WERI-Rb-1 (cell line): ENCODE results near the gene AATF.

Experiments used
- DNase-seq: peaks from one replicate; pipeline ENCODE4 v3.0.0-alpha.2; 2020
- H3K27ac ChIP-seq: fragments of 250-450 bp; sonication (Bioruptor Pico); 2 replicates; pipeline ENCODE4 v1.5.1; 2020; ENCODE audit warnings: mild to moderate bottlenecking, moderate library complexity
- H3K27me3 ChIP-seq: fragments of 250-450 bp; sonication (Bioruptor Pico); 2 replicates; pipeline ENCODE4 v1.5.1; 2021; ENCODE audit warnings: mild to moderate bottlenecking, low read depth, moderate library complexity; ENCODE audit not compliant: insufficient read depth, severe bottlenecking
- H3K36me3 ChIP-seq: fragments of 250-450 bp; sonication (Bioruptor Pico); 2 replicates; pipeline ENCODE4 v1.5.1; 2020; ENCODE audit warnings: mild to moderate bottlenecking, moderate library complexity
- H3K4me3 ChIP-seq: 2 replicates; pipeline ENCODE4 v1.5.1; 2011; ENCODE audit warnings: low read depth, mild to moderate bottlenecking, control low read depth, low read length
- H3K9me3 ChIP-seq: fragments of 250-450 bp; sonication (Bioruptor Pico); 2 replicates; pipeline ENCODE4 v1.5.1; 2021; ENCODE audit warnings: mild to moderate bottlenecking, moderate library complexity; ENCODE audit not compliant: severe bottlenecking
- TF ChIP-seq, protein P1 (sequence below): IDR thresholded peaks from 2 replicates; pipeline ENCODE4 v1.5.1; 2011; ENCODE audit warnings: low read depth, mild to moderate bottlenecking, control low read depth, inconsistent platforms, low read length

The AATF gene

DNA sequence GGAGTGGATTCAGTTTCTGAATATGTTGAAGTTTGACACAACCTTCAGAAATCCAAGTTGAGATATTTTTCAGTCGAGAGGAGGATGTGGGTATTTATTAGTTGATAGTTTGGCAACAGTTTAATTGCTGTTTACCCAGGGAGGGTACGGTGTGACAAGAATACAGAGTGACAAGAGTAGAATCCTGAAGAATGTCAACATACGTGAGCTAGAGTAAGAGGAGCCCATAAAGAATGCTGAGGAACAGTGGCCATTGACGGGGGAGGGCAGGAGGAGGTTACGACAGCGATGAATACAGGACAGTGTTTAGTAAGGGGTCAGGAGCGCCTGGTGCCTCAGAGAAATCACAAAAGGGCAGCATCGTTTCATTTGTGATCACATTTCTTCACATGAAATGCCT lies 76.5 kb downstream of the AATF start:
- H3K4me3 ChIP-seq = no peak overlapping the region
- no peaks in the 10 kb centered on the region for H3K36me3 ChIP-seq
- TF ChIP-seq, protein P1, sequence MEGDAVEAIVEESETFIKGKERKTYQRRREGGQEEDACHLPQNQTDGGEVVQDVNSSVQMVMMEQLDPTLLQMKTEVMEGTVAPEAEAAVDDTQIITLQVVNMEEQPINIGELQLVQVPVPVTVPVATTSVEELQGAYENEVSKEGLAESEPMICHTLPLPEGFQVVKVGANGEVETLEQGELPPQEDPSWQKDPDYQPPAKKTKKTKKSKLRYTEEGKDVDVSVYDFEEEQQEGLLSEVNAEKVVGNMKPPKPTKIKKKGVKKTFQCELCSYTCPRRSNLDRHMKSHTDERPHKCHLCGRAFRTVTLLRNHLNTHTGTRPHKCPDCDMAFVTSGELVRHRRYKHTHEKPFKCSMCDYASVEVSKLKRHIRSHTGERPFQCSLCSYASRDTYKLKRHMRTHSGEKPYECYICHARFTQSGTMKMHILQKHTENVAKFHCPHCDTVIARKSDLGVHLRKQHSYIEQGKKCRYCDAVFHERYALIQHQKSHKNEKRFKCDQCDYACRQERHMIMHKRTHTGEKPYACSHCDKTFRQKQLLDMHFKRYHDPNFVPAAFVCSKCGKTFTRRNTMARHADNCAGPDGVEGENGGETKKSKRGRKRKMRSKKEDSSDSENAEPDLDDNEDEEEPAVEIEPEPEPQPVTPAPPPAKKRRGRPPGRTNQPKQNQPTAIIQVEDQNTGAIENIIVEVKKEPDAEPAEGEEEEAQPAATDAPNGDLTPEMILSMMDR = no peak
- no peaks in the 10 kb centered on the region for H3K27me3 ChIP-seq
- H3K9me3 ChIP-seq = no peaks in the 10 kb centered on the region
- no peak for DNase-seq
- no peak overlapping the region for H3K27ac ChIP-seq

DNA sequence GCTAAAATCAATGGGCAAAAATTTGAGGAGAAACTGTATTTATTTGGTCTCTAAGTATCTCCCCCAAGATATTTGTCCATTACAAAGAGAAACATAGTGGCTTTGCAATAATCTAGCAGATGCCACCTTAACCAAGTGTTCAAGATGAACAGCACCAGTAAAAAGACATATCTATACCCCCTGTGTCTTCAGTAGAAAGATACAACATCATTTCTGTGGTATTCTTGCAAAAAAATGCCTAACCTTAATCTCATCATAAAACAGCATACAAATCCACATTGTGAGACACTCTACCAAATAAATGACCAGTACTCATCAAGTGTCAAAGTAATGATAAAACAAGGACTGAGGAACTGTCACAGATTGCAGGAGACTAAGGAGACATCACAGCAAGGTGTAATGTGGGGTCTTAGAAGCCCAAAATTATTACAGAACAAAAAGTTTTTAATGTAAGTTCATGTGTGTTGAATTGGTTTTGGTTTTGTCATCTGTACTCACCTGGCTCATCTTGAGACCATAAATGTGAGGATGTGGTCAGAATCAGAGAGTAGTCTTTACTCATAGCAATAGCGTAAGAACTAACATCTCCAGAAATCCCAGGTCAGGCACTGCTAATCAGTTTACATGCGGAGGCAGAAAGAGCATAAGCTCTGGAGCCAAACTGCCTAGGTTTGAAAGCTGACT lies 77.2 kb downstream of the AATF start:
- Histone ChIP-seq H3K9me3 (no peaks in the 10 kb centered on the region), H3K27me3 (no peaks in the 10 kb centered on the region), H3K4me3 (no peak overlapping the region), H3K27ac (no peak overlapping the region), H3K36me3 (no peaks in the 10 kb centered on the region)
- DNase-seq = no peak
- TF ChIP-seq, protein P1 = no peak

DNA sequence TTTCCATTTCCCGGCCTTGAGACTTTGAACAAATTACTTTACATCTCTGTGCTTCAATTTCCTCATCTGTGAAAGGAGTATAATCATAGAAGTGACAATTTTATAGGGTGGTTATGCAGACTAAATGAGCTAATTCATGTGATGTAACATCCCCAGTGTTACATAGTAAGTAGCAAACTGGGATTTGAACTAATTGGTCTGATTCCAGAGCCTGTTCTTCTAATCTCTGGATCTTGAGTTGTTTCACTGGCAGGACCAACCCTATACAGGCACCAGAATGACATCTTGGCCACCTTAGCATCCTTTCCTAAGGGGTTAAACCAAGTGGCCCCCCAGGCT lies 77.7 kb downstream of the AATF start:
- TF ChIP-seq, protein P1 = no peak
- H3K4me3 ChIP-seq = no peak overlapping the region
- no peak overlapping the region for H3K27ac ChIP-seq
- no peaks in the 10 kb centered on the region for H3K27me3 ChIP-seq
- no peaks in the 10 kb centered on the region for H3K36me3 ChIP-seq
- no peaks in the 10 kb centered on the region for H3K9me3 ChIP-seq
- no peak for DNase-seq

DNA sequence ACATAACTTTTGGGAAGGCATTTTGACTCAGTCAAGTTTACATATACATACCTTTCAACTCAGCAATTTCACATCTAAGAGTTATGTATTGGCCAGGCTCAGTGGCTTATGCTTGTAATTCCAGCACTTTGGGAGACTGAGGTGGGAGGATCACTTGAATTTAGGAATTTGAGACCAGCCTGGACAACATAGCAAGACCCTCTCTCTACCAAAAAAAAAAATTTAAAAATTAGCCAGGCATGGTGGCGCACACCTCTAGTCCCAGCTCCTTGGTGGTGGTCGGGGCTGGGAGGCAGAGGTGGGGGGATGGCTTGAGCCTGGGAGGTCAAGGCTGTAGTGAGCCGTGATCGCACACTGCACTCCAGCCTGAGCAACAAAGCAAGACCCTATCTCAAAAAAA lies 79.3 kb downstream of the AATF start:
- no peak for DNase-seq
- H3K4me3 ChIP-seq = no peak overlapping the region
- TF ChIP-seq, protein P1 = no peak
- H3K27me3 ChIP-seq = no peaks in the 10 kb centered on the region
- peaks cover 4% of the 10 kb centered on the region; the same call in 1 of the 2 replicates for H3K36me3 ChIP-seq
- H3K27ac ChIP-seq = no peak overlapping the region
- no peaks in the 10 kb centered on the region for H3K9me3 ChIP-seq

DNA sequence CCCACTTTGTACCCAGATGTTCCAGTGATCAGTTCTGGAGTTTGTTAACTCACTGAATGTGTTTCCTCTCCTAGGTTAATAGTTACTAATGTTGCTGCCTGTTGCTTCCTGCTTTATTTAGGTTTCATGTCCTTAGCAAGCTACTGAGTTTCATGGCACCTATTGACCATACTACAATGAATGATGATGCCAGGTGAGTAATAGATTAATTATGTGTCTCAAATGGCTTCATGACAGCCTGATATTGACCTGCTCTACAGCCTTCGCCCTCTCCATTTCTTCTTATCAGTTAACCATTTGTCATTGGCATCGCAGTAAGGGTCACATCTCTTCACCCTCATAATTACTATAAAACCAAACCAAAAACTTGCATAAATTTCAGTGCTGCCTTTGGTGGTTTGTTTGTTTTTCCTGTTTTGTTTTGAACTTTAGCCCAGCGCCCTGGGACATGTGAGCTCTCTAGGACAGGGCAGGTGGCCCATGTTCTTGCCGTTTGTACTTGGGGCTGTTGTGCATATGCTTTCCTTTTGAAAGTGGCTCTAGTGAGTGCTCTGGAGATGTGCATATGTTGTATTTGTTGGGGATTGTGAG lies 82.8 kb downstream of the AATF start:
- no peak for DNase-seq
- Histone ChIP-seq H3K27me3 (no peaks in the 10 kb centered on the region), H3K27ac (no peak overlapping the region), H3K9me3 (no peaks in the 10 kb centered on the region), H3K36me3 (peaks cover 4% of the 10 kb centered on the region; the same call in 1 of the 2 replicates), H3K4me3 (no peak overlapping the region)
- TF ChIP-seq, protein P1 = no peak

DNA sequence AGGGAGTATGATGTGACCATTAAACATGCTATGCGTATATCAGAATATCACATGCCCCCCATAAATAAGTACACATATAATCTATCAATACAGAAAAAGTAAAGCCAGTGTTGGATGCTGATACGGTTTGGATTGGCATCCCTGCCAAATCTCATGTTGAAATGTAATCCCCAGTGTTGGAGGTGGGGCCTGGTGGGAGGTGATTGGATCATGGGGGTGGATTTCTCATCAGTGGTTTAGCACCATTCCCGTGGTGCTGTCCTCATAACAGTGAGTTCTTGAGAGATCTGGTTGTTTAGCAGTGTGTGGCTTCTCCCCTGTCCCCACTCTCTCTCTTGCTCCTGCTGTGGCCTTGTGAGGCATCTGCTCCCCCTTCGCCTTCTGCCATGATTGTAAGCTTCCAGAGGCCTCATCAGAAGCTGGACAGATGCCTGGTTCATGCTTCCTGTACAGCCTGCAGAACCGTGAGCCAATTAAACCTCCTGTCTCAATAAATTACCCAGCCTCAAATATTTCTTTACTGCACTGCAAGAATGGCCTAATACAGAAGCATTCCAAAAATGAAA lies 88.9 kb downstream of the AATF start:
- TF ChIP-seq, protein P1 = no peak
- DNase-seq = no peak
- H3K4me3 ChIP-seq = no peak overlapping the region
- no peak overlapping the region for H3K27ac ChIP-seq
- H3K36me3 ChIP-seq = no peaks in the 10 kb centered on the region
- H3K27me3 ChIP-seq = no peaks in the 10 kb centered on the region
- no peaks in the 10 kb centered on the region for H3K9me3 ChIP-seq
